SH-SY5Y (cell line): ENCODE results near the gene NOL4L.

Experiments used
- GATA2 ChIP-seq: IDR thresholded peaks from 2 replicates; pipeline ENCODE4 v1.6.1; 2011; ENCODE audit warnings: mild to moderate bottlenecking, low read depth, low read length
- GATA3 ChIP-seq: IDR thresholded peaks from 2 replicates; pipeline ENCODE4 v1.6.1; 2011; ENCODE audit warnings: low read depth, mild to moderate bottlenecking, low read length, moderate library complexity

- no peak for TF ChIP-seq GATA2
- TF ChIP-seq GATA3, result no peak
These were observed 123.1 kb downstream of the NOL4L start for GRCh38 chr20:32461836-32462600.
